Transverse colon (tissue), 4 donors: ENCODE measurements around the gene GYPB.
"Not testable (repeated sequence)": the region's sequence is repeated elsewhere in the genome, so short reads cannot be mapped to it uniquely, and the experiment has no call there.

Source experiments
- CTCF ChIP-seq, 5 experiments: fragments of 200-600 bp in 3 of 5; fragments of 450-650 bp in 2 of 5; sonication (generic) in 3 of 5; IDR thresholded peaks; 1 replicate in 2 of 5; 2 replicates in 3 of 5; pipeline ENCODE4 v1.5.1; 2016 to 2017; ENCODE audit warnings: antibody characterized with exemption in 5 of 5, inconsistent platforms in 3 of 5, mild to moderate bottlenecking in 2 of 5, moderate library complexity in 1 of 5
- EP300 ChIP-seq: sonication (generic); formaldehyde crosslinking; IDR thresholded peaks from one replicate; pipeline ENCODE4 v1.6.1; 2017; ENCODE audit warnings: antibody characterized with exemption, low read depth
- POLR2A ChIP-seq: fragments of 450-650 bp; IDR thresholded peaks from one replicate; pipeline ENCODE4 v1.6.1; 2016; ENCODE audit warnings: antibody characterized with exemption, mild to moderate bottlenecking, moderate library complexity
- POLR2AphosphoS5 ChIP-seq, 3 donors: sonication (generic); formaldehyde crosslinking; IDR thresholded peaks; one replicate each; pipeline ENCODE4 v1.6.1; 2016; ENCODE audit warnings: antibody characterized with exemption in 3 of 3

- TF ChIP-seq CTCF (IDR thresholded peaks at IDR 0.05); POLR2A; EP300; POLR2AphosphoS5 (IDR thresholded peaks at IDR 0.05): not testable (repeated sequence)
Measured at GRCh38 chr4:144024399-144025053, 5.3 kb upstream of the GYPB start.
